Stimulated activated naive CD4-positive, alpha-beta T cell treated with Interleukin-2 at 50 U/mL for 16 hours (primary cell): ENCODE results near the gene ARFRP1.
"Not testable (repeated sequence)": the region's sequence is repeated elsewhere in the genome, so short reads cannot be mapped to it uniquely, and the experiment has no call there.

Experiments
- DNase-seq: peaks from one replicate; lab custom pipeline; 2025; lab: John Stamatoyannopoulos, UW

The ARFRP1 gene

GRCh38 chr20:63675681-63676368, 32.0 kb downstream of the ARFRP1 start:
- DNase-seq, result no peak

DNA sequence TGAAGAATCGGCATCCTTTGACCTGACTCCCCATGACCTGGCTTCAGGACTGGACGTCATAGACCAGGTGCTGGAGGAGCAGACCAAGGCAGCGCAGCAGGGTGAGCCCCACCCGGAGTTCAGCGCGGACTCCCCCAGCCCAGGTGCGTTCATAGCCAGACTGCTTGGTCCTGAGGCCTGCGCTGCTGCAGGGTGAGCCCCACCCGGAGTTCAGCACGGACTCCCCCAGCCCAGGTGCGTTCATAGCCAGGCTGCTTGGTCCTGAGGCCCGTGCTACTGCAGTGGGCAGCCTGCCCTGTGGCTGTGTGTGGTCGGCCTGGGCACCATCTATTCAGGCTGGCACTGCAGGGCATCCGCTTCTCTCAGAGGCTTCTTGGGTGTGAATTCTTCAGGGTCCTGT, 33.8 kb downstream of the ARFRP1 start:
- no peak for DNase-seq

GRCh38 chr20:63672666-63673065, 35.1 kb downstream of the ARFRP1 start:
- no peak for DNase-seq

DNA sequence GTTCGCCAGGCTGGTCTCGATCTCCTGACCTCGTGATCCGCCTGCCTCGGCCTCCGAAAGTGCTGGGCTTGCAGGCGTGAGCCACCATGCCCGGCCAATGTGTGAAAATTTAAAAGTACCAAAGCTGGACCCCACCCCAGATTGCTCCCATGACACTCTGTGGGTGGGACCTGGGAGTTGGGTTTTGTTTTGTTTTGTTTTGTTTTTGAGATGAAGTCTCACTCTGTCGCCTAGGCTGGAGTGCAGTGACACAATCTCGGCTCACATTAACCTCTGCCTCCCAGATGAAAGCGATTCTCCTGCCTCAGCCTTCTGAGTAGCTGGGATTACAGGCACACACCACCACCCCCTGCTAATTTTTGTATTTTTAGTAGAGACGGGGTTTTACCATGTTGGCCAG, 36.1 kb downstream of the ARFRP1 start:
- not testable (repeated sequence) for DNase-seq

DNA sequence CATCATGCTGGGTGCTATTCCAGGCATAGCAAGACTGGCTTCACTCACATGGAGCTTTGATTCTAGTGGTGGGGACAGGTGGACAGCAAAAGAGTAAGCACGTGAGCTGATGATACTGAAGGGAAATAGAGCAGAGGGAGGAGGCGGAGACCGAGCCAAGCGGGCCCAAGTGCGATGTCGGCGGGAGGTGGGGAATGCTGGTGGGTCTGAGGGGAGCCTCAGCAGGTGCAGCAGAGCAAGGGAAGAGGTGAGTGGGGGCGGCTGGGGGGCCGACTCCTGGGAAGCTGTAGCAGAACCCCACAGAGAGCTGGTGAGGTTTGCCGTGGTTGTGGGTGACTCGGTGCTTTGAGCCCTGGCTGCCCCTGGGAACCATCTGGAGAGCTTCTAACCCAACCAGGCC, 39.4 kb downstream of the ARFRP1 start:
- no peak for DNase-seq

DNA sequence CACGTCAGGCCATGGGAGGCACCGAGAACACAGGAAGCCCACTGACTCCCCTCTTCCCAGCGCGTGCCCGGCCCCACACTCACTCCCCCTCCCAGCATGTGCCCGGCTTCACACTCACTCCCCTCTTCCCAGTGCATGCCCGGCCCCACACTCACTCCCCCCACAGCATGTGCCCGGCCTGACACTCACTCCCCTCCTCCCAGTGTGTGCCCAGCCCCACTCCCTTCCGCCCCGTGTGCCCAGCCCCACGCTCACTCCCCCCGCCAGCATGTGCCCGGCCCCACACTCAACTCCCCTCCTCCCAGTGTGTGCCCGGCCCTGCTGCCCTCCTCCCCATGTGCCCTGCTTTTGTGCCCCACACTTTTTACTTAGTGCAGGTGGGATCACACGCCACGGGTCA, 39.9 kb downstream of the ARFRP1 start:
- no peak for DNase-seq

DNA sequence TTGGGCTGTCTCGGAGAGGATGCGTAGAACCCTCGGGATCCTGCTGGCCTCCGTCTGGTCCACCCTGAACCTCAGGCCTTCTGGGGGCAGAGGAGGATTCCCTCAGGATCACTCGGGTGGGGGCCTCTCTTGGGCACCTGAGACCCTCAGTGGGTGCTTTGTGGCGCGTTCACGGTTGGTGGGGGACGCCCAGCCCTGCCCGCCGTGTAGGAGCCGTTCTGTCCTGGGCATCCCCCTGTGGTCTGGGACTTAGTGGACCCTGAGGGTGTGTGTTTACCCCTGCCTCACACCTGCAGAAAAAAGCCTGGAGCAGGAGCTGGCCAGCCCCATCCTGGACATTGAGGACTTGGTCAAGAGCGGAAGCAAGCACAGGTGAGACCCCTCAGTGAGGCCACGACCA, 42.1 kb downstream of the ARFRP1 start:
- DNase-seq, result no peak

DNA sequence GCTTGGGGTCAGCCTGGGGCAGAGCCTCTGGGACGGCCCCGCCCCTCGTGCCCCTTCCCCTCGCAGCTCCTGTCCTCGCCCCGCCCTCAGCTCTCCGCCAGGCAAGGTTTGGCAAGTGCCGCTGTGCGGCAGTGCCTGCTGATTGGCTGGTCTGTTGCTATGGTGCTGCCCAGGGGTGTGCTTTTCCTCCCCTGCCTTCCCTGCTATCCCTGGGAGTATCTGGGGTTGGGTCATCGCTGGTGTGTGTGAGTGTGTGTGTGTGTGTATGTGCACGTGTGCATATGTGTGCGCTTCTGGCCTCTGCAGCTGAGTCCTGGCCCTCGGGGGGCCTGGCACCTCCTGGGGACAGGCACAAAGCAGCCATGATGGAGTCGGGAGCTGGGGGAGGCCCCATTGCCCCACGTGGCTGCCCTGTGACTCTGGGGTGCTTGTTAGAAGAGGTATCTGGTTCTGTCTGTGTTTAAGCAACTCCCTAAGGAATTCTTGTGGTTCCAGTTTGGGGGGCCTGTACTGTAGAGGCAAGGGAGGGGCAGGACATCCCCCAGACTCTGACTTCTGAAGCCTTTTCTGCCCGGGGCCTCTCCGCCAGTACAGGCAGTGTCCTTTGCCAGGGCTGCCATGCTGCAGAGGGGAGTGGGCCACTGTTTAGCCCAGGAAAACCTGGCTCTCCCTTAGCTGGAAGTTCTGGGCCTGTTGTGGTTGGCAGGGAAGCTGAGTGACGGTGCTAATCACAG, 42.7 kb downstream of the ARFRP1 start:
- DNase-seq, result no peak

DNA sequence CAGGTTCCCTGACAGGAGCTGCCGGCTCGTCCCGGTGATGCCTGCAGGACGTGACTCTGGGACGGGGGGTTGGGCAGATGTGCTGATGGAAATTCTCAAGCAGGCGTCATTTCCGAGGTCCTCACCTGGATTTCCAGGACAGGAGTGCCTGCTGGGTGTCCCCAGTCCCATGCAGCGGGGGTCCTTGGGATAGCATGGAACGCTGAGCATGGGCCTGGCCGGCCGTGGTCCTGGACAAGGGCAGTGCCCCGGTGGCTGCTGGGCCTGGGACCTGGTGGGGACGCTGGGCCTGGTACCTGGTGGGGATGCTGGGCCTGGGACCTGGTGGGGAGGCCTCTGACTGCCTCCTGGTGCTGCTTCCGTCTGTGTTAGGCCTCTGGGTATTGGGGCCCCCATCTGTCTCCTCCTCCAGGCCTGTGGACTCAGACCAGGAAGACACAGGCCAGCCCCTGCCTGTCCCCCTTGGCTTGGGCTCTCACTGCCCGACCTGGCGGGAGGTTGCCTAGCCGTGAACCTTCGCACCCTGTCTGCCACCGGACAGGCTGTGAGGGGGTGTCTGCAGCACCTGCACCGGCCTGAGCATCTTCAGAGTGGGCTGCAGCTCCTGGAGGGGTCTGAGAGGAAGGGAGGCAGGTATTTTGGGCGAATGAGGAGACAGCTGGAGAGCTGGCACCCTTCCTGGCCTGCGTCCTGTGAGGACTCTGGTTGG, 43.5 kb downstream of the ARFRP1 start:
- no peak for DNase-seq

GRCh38 chr20:63663332-63664066, 44.3 kb downstream of the ARFRP1 start:
- DNase-seq, result no peak

- DNase-seq, result no peak
Measured at GRCh38 chr20:63662813-63663189, 45.0 kb downstream of the ARFRP1 start.

DNA sequence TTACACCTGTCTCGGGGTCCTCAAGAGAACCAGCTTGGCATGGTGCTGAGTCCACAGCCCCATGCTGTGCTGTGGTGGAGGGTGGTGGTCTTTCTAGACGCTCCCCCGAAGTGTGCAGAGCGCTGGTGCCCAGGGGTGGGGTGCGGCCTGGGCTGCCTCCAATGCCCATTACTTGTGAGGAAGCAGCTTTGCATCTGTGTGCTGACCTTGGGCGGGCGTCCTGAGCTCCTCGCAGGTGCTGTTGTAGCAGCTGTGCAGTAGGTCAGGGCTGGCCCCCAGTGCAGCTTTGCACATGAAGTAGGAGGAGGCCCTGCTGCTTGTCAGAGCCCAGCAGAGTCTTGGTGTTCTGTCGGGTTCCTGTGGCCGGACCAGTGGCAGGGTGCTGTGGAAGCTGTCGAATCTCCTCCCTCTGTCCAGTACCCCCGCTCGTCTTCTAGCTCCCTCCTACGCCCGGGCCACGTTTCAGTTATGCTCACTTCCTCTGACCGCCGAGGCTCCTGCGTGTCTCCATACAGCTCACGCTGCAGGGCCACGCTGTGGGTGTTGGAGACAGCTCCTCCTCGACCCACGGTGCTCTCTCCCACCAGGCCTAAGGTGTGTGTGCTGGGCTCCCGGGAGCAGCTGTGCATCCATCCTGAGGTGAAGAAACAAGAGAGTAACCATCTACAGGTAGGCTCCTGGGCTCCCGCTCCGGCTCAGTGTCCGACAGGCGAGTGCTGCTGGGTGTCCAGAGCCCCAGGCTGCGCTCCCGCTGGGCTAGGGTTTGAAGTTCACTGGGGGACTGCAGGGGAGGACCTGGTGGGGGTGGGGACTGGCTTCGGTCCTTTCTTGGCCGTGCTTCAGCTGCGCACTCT, 45.6 kb downstream of the ARFRP1 start:
- DNase-seq, result no peak

- DNase-seq, result no peak
Measured at GRCh38 chr20:63661108-63661507, 46.7 kb downstream of the ARFRP1 start.

- no peak for DNase-seq
Measured at GRCh38 chr20:63660622-63661021, 47.2 kb downstream of the ARFRP1 start.

GRCh38 chr20:63660174-63660573, 47.6 kb downstream of the ARFRP1 start:
- not testable (repeated sequence) for DNase-seq

DNA sequence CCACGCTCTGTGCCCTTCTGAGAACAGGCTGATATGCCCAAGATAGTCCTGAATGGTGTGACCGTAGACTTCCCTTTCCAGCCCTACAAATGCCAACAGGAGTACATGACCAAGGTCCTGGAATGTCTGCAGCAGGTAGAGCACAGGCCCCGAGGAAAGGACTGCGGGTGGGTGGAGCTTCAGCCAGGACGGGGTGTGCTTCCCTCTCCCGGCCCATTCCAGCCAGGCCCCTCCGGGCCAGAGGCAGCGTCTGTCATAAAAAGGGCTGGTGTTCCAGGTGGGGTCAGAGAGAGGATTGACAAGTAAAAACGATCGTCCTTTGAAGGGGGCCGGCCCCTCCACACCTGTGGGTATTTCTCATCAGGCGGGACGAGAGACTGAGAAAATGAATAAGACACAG, 48.4 kb downstream of the ARFRP1 start:
- no peak for DNase-seq

DNA sequence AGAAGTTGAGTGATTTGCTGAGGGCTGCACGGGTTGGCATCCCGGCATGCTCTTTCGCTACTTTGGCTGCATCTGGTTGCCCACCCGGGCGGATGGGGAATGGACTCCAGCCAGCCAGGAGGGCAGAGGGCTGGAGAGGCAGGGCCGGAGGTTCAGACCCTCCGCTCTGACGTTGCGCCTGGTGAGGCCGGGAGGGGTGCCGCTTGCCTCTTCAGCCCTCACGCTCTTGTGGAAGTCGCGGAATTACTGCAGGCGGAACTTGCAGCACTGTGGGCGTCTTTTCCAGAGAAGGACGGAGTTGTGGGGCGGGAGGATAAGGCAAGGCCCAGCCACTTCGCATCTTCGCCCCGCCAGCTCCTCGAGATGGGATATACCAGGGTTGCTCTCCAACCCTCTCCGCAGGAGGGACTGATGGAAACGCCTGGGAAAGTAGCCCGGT, 49.0 kb downstream of the ARFRP1 start:
- no peak for DNase-seq

DNA sequence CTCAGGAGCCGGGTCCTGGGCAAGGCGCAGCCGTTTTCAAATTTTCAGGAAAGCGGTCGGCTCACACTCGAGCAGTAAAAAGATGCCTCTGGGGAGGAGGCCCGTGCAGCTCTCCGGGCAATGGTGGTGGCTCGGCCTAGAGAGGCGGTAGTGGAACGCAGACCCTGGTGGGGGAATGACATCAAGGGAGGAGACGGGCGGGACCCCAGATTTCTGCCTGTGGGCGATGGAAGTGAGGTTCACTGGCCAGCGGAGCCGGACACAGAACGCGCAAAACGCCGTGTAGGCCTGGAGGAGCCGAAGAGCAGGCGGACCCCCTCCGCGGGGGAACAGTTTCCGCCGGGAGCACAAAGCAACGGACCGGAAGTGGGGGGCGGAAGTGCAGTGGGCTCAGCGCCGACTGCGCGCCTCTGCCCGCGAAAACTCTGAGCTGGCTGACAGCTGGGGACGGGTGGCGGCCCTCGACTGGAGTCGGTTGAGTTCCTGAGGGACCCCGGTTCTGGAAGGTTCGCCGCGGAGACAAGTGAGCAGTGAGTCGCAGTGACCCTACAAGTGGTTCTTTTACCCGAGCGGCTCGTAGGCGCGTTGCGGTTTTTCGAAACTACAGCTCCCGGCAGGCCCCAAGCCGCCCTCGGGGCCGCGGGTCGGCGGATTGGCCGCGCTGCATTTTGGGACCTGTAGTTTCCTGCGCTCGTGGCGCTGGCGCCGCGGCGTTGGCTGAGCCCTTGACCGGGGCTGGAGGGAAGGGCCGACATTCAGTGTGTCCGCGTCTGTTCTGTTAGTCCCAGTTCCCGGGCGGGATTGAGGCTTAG, 49.6 kb downstream of the ARFRP1 start, which contains the start of gene RTEL1:
Gene RTEL1, plus strand, starts transcription at position 376 of the 812 bp plus-strand sequence. CDS start 1,091 bp downstream, outside the sequence.
- peak; percentile 88 for DNase-seq

- no peak for DNase-seq
Measured at GRCh38 chr20:63657260-63657936, 50.4 kb downstream of the ARFRP1 start.

GRCh38 chr20:63656451-63656850, 51.3 kb downstream of the ARFRP1 start:
- no peak for DNase-seq
